ENCODE results near the gene APBB2.

The APBB2 gene

GRCh38 chr4:40980318-40980883 lies 233.9 kb downstream of the APBB2 start:
- FAIRE-seq = no peak
- TF ChIP-seq, protein P1, sequence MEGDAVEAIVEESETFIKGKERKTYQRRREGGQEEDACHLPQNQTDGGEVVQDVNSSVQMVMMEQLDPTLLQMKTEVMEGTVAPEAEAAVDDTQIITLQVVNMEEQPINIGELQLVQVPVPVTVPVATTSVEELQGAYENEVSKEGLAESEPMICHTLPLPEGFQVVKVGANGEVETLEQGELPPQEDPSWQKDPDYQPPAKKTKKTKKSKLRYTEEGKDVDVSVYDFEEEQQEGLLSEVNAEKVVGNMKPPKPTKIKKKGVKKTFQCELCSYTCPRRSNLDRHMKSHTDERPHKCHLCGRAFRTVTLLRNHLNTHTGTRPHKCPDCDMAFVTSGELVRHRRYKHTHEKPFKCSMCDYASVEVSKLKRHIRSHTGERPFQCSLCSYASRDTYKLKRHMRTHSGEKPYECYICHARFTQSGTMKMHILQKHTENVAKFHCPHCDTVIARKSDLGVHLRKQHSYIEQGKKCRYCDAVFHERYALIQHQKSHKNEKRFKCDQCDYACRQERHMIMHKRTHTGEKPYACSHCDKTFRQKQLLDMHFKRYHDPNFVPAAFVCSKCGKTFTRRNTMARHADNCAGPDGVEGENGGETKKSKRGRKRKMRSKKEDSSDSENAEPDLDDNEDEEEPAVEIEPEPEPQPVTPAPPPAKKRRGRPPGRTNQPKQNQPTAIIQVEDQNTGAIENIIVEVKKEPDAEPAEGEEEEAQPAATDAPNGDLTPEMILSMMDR (IDR thresholded peaks at IDR 0.05; ENCODE audit: insufficient read depth, missing control alignments) = peak; percentile 62
- no peak for DNase-seq (ENCODE audit: insufficient read length, low spot score)

DNA sequence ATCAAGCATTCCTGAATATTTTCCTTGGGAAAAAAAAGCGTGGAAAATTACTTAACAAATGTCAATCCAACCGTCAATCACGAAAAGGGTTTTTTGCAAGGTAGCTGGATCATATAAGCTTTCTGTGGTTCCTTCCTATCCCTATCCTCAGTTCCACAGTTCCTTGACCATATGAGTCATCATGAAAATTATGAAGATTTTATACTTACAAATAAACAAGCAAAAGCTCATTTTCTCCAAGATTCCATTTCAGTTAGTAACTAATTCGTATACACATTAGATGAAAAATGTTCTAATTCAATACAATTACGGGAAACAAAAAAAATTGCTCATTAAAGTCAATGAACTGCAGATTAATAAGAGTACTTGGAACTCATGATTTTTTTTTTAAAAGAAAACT lies 235.8 kb downstream of the APBB2 start:
- FAIRE-seq (no peak), DNase-seq (ENCODE audit: insufficient read length, low spot score) (no peak)
- TF ChIP-seq, protein P1 (IDR thresholded peaks at IDR 0.05; ENCODE audit: insufficient read depth, missing control alignments) = no peak

DNA sequence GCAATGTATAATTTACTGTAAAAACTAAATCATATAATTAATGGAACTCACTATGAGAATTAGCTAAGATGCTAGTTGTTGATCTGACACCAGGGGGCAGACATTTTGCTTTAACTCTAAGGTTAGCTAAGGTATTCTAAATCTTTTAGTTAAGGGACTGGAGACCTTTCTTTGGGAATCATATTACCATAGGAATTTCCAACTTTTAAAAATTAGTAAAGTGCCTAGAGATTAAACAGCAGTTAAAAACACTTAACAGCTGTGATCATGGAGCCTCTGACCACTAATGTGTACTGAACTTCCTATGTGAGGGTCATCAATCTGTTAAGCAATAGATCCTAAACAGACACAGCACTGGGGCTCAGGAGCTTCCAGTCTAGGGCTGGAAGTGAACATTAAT lies 238.0 kb downstream of the APBB2 start:
- no peak for DNase-seq (ENCODE audit: insufficient read length, low spot score)
- peak; percentile 21 for FAIRE-seq
- TF ChIP-seq, protein P1 (IDR thresholded peaks at IDR 0.05; ENCODE audit: insufficient read depth, missing control alignments) = peak; percentile 72

DNA sequence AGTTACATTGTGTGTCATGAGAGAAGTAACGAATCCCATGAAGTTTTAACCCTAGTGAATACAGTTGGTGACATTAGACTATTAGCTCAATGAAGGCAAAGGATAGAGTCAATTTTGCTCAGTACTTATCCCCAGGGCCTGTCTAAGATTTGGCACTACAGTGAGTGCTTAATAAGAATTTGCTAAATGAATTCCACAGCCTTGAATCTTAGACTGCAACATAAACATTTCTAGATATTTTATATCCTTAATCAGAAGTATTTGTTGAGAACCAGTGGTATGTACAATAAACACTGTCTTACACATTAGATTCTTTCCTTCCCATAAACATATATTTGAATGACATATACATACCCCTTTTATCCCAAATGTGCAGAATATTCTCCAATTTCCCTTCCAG lies 241.6 kb downstream of the APBB2 start:
- DNase-seq (ENCODE audit: insufficient read length, low spot score) (no peak), FAIRE-seq (no peak)

GRCh38 chr4:40971338-40971737 lies 243.0 kb downstream of the APBB2 start:
- no peak for FAIRE-seq

More for the DNA sequence above, 241.6 kb downstream of the APBB2 start:
- TF ChIP-seq, protein P1 (IDR thresholded peaks at IDR 0.05; ENCODE audit: insufficient read depth, missing control alignments) = no peak

DNA sequence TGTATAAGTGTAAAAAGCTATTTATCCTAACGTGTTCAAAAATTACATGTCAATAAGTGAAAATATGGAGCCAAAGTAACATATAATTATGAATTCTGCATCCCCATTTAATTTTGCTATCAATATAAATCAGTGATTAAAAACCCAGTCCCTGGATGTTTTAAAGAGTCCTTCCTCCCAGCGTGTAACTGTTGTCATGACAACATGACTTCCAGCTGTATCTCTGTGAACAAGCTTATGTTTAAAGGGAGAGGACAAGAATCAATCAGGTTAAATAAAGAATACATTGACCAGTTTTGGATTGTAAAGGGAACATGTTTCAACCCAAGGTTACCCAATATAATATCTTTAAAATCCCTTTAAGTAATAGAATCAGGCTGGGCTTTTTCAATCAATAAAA lies 244.8 kb downstream of the APBB2 start:
- FAIRE-seq (no peak), DNase-seq (ENCODE audit: insufficient read length, low spot score) (no peak)
- TF ChIP-seq, protein P1 (IDR thresholded peaks at IDR 0.05; ENCODE audit: insufficient read depth, missing control alignments) = no peak

More at GRCh38 chr4:40971338-40971737, 243.0 kb downstream of the APBB2 start:
- TF ChIP-seq, protein P1 (IDR thresholded peaks at IDR 0.05; ENCODE audit: insufficient read depth, missing control alignments) = no peak
- no peak for DNase-seq (ENCODE audit: insufficient read length, low spot score)

DNA sequence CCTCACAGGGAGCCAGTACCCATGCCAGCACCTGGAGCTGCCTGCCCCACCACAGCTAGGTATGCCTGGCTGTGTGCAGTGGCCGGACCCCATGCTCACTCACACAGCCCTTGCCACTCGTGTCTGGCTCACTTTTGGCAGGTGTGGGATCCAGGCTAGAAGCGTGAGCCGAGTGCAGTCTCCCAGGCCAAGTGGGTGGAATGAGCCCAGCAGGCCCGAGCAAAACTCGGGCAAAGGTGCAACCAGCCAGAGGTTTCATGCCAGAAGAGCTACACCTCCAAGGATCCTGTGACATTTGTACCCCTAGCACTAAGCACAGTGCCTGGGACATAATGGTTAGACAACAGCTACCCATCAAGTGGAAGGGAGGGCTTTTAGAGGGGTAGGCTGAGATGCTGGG lies 246.8 kb downstream of the APBB2 start:
- no peak for FAIRE-seq
- TF ChIP-seq, protein P1 (IDR thresholded peaks at IDR 0.05; ENCODE audit: insufficient read depth, missing control alignments) = no peak
- no peak for DNase-seq (ENCODE audit: insufficient read length, low spot score)

Data from D721Med (cell line).